HCT116 (cell line): ENCODE data around the gene JDP2. TPM values are rescaled to one million over a fixed set of nuclear protein-coding genes. Genes with fewer than 3 reads are reported as not detected.
"Not testable (repeated sequence)": the region's sequence is repeated elsewhere in the genome, so short reads cannot be mapped to it uniquely, and the experiment has no call there.

Experiments used
- ATAC-seq: fragments of 200-7000 bp; cut with Tn5 transposase; 2 replicates; pipeline ENCODE4 v1.9.1; 2020; ENCODE audit warnings: mild to moderate bottlenecking, moderate library complexity
- BruUV-seq: library from RNA; stranded (reverse); fragments of 400-500 nt; replicated peaks from 2 replicates; lab custom pipeline; 2021; lab: Mats Ljungman, UMichigan
- CTCF ChIA-PET: fragments of 300-600 bp; sonication (Branson Sonifier 250); formaldehyde crosslinking; loops from one replicate; lab custom pipeline; 2021; ENCODE audit warnings: antibody characterized with exemption; lab: Charles Lee
- POLR2A ChIA-PET: fragments of 300-600, 350-600 bp; sonication (Branson Sonifier 250); formaldehyde crosslinking; loops from one replicate; lab custom pipeline; 2021; ENCODE audit warnings: antibody characterized with exemption; lab: Charles Lee
- RAD21 ChIA-PET, 2 experiments: fragments of 300-600 bp; sonication (Branson Sonifier 250); formaldehyde crosslinking; loops; one replicate each; lab custom pipeline; 2023; ENCODE audit warnings: low total read pairs in 2 of 2; ENCODE audit not compliant: uncharacterized antibody in 2 of 2, unreplicated experiment in 2 of 2, low non-redundant PET in 1 of 2; lab: Charles Lee
- DNase-seq: peaks from one replicate; pipeline ENCODE4 v3.0.0-alpha.2; 2010; ENCODE audit warnings: low read depth, low spot score
- H2AFZ ChIP-seq: fragments of 200-600 bp; shearing (Covaris generic), sonication (generic); 2 replicates; pipeline ENCODE4 v1.6.1; 2017; ENCODE audit warnings: low read depth, mixed run types, mixed read lengths, antibody characterized with exemption, low read length; ENCODE audit not compliant: poor library complexity, severe bottlenecking
- H3K27ac ChIP-seq: 2 replicates; pipeline ENCODE4 v1.5.1; 2012; ENCODE audit warnings: low read depth, low read length
- H3K27me3 ChIP-seq: fragments of 200-600 bp; sonication (generic); 2 replicates; pipeline ENCODE4 v1.6.1; 2016; ENCODE audit warnings: mixed run types, low read length, mixed read lengths; ENCODE audit not compliant: insufficient read depth
- H3K36me3 ChIP-seq, 2 experiments: fragments of 200-500 bp in 1 of 2; fragments of 200-600 bp in 1 of 2; sonication (Bioruptor generic) in 1 of 2; sonication (generic) in 1 of 2; 2 replicates each; pipeline versions ENCODE4 v1.5.1 to v1.6.1; 2014 to 2016; ENCODE audit warnings: low read length in 2 of 2, inconsistent platforms in 1 of 2, mixed read lengths in 1 of 2, mixed run types in 1 of 2; ENCODE audit not compliant: insufficient read depth in 2 of 2, control insufficient read depth in 1 of 2
- H3K4me1 ChIP-seq, 2 experiments: fragments of 200-600 bp in 1 of 2; sonication (generic) in 1 of 2; 2 replicates each; pipeline versions ENCODE4 v1.5.1 to v1.6.1; 2012 to 2017; ENCODE audit warnings: low read length in 2 of 2, inconsistent platforms in 1 of 2, mild to moderate bottlenecking in 1 of 2, mixed read lengths in 1 of 2, mixed run types in 1 of 2, moderate library complexity in 1 of 2; ENCODE audit not compliant: insufficient read depth in 2 of 2, control insufficient read depth in 1 of 2
- H3K4me2 ChIP-seq: fragments of 200-600 bp; sonication (generic); 2 replicates; pipeline ENCODE4 v1.6.1; 2017; ENCODE audit warnings: mixed run types, low read length, mixed read lengths
- H3K4me3 ChIP-seq, 2 experiments: fragments of 200-600 bp in 1 of 2; sonication (generic) in 1 of 2; replicated peaks in 1 of 2; 2 replicates each; pipeline ENCODE4 v1.5.1; 2011 to 2016; ENCODE audit warnings: low read length in 2 of 2, control low read depth in 1 of 2, low read depth in 1 of 2, mild to moderate bottlenecking in 1 of 2, mixed read lengths in 1 of 2, mixed run types in 1 of 2
- H3K79me2 ChIP-seq: fragments of 200-600 bp; sonication (generic); 2 replicates; pipeline ENCODE4 v1.6.1; 2017; ENCODE audit warnings: mild to moderate bottlenecking, mixed run types, low read length, moderate library complexity, mixed read lengths; ENCODE audit not compliant: insufficient read depth
- H3K9ac ChIP-seq: fragments of 200-600 bp; sonication (generic); 2 replicates; pipeline ENCODE4 v1.6.1; 2016; ENCODE audit warnings: low read length, mixed read lengths
- H3K9me2 ChIP-seq: fragments of 200-600 bp; sonication (generic), shearing (Covaris generic); 2 replicates; pipeline ENCODE4 v1.6.1; 2017; ENCODE audit warnings: mixed run types, mild to moderate bottlenecking, moderate library complexity; ENCODE audit not compliant: insufficient read depth
- H3K9me3 ChIP-seq, 2 experiments: fragments of 200-500 bp in 1 of 2; fragments of 200-600 bp in 1 of 2; sonication (Bioruptor generic) in 1 of 2; sonication (generic) in 1 of 2; 2 replicates each; pipeline ENCODE4 v1.6.1; 2014 to 2017; ENCODE audit warnings: low read length in 2 of 2, mixed read lengths in 2 of 2, inconsistent platforms in 1 of 2, low read depth in 1 of 2, mild to moderate bottlenecking in 1 of 2, mixed run types in 1 of 2, moderate library complexity in 1 of 2; ENCODE audit not compliant: control insufficient read depth in 1 of 2, insufficient read depth in 1 of 2
- H4K20me1 ChIP-seq: fragments of 200-600 bp; sonication (generic), shearing (Covaris generic); 2 replicates; pipeline ENCODE4 v1.6.1; 2017; ENCODE audit warnings: mixed run types, mild to moderate bottlenecking, moderate library complexity; ENCODE audit not compliant: insufficient read depth
- EGR1 ChIP-seq: IDR thresholded peaks from 2 replicates; pipeline ENCODE4 v1.6.1; 2012; ENCODE audit warnings: low read depth
- ELF1 ChIP-seq: IDR thresholded peaks from 2 replicates; pipeline ENCODE4 v1.6.1; 2012; ENCODE audit warnings: low read depth, borderline replicate concordance
- EZH2phosphoT487 ChIP-seq: fragments of 200-600 bp; IDR thresholded peaks from 2 replicates; pipeline ENCODE4 v1.6.1; 2018; ENCODE audit warnings: antibody characterized with exemption, borderline replicate concordance
- FOSL1 ChIP-seq: IDR thresholded peaks from 2 replicates; pipeline ENCODE4 v1.6.1; 2012; ENCODE audit warnings: low read depth
- RAD21 ChIP-seq: IDR thresholded peaks from 2 replicates; pipeline ENCODE4 v1.6.1; 2012; ENCODE audit warnings: low read depth, mild to moderate bottlenecking
- SP1 ChIP-seq: IDR thresholded peaks from 2 replicates; pipeline ENCODE4 v1.6.1; 2012; ENCODE audit warnings: low read depth
- SRF ChIP-seq: IDR thresholded peaks from 2 replicates; pipeline ENCODE4 v1.6.1; 2012; ENCODE audit warnings: low read depth
- TCF7L2 ChIP-seq: IDR thresholded peaks from 2 replicates; pipeline ENCODE4 v1.7.0; 2011; ENCODE audit warnings: borderline replicate concordance, inconsistent platforms; ENCODE audit not compliant: insufficient read depth, insufficient read length; ENCODE audit errors: extremely low read depth
- ZFX ChIP-seq: fragments of 450-650 bp; IDR thresholded peaks from 2 replicates; pipeline ENCODE4 v1.6.1; 2017
- intact Hi-C: fragments of 100-400 bp; cut with micrococcal nuclease; formaldehyde crosslinking; loops from 2 replicates; pipeline ENCODE4 v1.10.0; 2022
- total RNA-seq: library from RNA; stranded (reverse); gene quantifications from one replicate; pipeline ENCODE4 v1.2.1, GENCODE V29; 2021; ENCODE audit not compliant: unreplicated experiment

JDP2 gene
- total RNA-seq, 1 experiment from 2014 or later: 25.4 TPM

DNA sequence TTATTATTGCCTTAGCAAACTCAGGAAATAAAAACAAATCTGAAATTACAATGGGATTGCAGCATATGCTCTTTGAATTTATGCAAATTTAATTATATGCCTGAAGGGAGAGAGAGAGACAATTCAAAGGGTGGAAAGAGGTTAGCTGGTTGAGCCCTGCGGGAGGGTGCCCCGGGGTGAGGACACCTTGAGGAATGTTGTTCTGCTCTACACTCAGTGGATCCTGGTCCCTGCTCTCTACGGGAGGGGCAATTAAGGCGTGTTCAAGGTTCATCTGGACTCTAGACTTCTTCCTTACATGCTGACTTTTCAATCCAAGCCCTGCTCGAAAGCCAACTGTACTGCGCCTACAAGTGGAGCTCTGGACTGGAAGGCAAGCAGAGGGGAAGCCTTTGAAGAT is 46.3 kb downstream of the JDP2 start:
- H3K4me1 ChIP-seq, DNase-seq, H4K20me1 ChIP-seq, H3K27ac ChIP-seq, H3K79me2 ChIP-seq, H3K9ac ChIP-seq, H3K4me3 ChIP-seq, H2AFZ ChIP-seq, ATAC-seq, BruUV-seq, H3K9me3 ChIP-seq, CTCF ChIA-PET, H3K9me2 ChIP-seq, H3K4me2 ChIP-seq, POLR2A ChIA-PET, intact Hi-C loops, RAD21 ChIA-PET, H3K27me3 ChIP-seq, H3K36me3 ChIP-seq: not testable (repeated sequence)

DNA sequence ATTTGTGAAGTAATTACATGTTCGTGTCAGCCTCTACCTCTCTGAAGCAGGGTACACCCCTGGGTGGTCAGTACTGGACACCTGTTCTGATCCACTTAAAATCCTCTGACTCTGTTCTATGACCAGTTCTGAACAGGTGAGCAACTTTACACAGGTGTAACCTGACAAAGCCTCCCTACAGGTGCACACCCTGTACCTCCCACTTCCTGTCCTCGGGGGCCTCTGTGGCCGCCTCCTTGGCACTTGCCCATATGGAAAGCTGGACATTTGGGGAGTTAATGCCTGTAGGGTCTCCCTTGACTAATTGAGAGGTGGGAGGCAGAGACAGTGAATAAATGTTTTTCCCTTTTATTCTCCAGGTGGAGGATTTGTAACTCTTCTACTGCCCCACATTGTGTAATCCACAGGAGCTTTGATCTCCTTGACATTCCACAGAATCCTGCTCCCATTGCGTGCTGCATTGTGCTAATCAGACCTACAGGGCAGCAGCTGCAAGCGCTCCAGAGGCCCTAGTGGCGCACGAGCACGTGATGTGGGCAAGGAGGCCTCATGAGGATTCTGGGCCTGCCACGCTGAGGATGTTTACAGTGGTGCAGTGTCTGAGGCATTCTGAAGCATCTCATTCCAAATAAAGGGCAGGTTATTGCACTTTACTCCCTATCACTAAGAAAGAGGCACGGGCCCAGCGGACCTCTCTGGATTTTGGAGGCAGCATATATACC is 48.6 kb downstream of the JDP2 start:
- H3K9me3 ChIP-seq: no peaks in the 10 kb centered on the region
- H3K9me2 ChIP-seq: no peaks in the 10 kb centered on the region
- intact Hi-C loops: no loop called here
- RAD21 ChIA-PET: no interaction called here
- H2AFZ ChIP-seq: no peak overlapping the region
- no peaks in the 10 kb centered on the region for H4K20me1 ChIP-seq
- no peaks in the 10 kb centered on the region for H3K79me2 ChIP-seq
- no TSS peak for BruUV-seq
- no peaks in the 10 kb centered on the region for H3K36me3 ChIP-seq
- no peak for TF ChIP-seq EGR1
- TF ChIP-seq RAD21: no peak
- no peak for TF ChIP-seq ELF1
- TF ChIP-seq FOSL1: no peak
- TF ChIP-seq SP1: no peak
- no peak for TF ChIP-seq EZH2phosphoT487
- TF ChIP-seq SRF: no peak
- no peak for TF ChIP-seq TCF7L2
- TF ChIP-seq ZFX: no peak
- CTCF ChIA-PET: no interaction called here
- H3K4me2 ChIP-seq: no peak overlapping the region
- peaks cover 4% of the 10 kb centered on the region; the same call in 1 of the 2 replicates for H3K27me3 ChIP-seq
- no peak overlapping the region for H3K9ac ChIP-seq
- H3K4me3 ChIP-seq: no peak overlapping the region
- H3K27ac ChIP-seq: no peak overlapping the region
- no peaks in the 10 kb centered on the region for H3K4me1 ChIP-seq
- DNase-seq (no peak), ATAC-seq (no peak)
- POLR2A ChIA-PET: no interaction called here
